GM21360 (cell line): ENCODE measurements around the gene KRTAP11-1.

Experiments used
- ATAC-seq: cut with Tn5 transposase; IDR thresholded peaks from one replicate; pipeline ENCODE4 v1.9.1; 2021; ENCODE audit warnings: mild to moderate bottlenecking, moderate library complexity; ENCODE audit not compliant: unreplicated experiment

Gene KRTAP11-1

DNA sequence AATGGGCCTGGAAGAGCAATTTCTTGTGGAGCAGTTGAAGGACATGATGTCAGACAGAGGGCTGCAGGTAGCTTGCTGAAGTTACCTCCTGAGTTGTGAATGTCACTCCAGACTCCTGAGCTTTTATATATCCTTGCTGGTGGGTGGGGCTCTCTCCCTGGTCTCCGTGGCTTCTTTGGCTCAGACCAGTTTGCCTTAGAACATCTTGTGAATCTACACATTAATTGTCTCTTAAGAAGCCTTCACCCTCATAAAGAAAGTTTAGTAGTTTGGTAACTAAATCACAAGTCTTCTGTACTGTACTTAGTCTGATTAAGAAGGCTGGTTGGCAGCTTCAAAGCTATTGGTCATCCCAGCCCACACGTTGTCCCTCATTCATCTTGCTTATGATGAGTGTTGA, at the start of gene KRTAP11-1:
Gene KRTAP11-1 (minus strand): TSS at position 101 of the 400 bp plus-strand sequence. CDS start 56 bp downstream, at position 45.
- ATAC-seq, result no peak

GRCh38 chr21:30924146-30924700, 42.8 kb upstream of the KRTAP11-1 start:
- no peak for ATAC-seq

GRCh38 chr21:30921129-30921528, 39.7 kb upstream of the KRTAP11-1 start:
- no peak for ATAC-seq

GRCh38 chr21:30917557-30917956, 36.2 kb upstream of the KRTAP11-1 start:
- ATAC-seq, result no peak

GRCh38 chr21:30900881-30901280, 19.5 kb upstream of the KRTAP11-1 start:
- no peak for ATAC-seq

- ATAC-seq, result no peak
Measured at GRCh38 chr21:30882866-30883597, 1.7 kb upstream of the KRTAP11-1 start.

DNA sequence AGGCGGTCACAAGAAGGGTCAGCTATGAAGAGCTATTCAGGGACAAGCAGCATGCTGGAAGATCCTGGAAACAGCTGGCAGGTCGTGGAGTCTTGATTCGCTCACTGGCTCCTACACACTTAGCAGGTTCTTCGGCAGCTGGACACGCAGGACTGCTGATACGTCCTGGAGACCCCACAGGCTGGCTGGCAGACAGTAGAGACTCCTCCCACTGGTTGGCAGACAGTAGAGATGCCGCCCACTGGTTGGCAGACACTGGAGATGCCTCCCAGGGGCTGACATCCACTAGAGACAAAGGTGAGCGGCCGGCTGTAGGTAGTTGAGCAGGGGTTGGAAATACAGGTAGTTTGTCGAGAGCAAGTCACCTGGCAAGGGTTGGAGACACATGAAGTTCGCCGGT, 466 bp downstream of the KRTAP11-1 start:
- no peak for ATAC-seq

GRCh38 chr21:30874526-30874925, 6.9 kb downstream of the KRTAP11-1 start:
- ATAC-seq, result no peak

DNA sequence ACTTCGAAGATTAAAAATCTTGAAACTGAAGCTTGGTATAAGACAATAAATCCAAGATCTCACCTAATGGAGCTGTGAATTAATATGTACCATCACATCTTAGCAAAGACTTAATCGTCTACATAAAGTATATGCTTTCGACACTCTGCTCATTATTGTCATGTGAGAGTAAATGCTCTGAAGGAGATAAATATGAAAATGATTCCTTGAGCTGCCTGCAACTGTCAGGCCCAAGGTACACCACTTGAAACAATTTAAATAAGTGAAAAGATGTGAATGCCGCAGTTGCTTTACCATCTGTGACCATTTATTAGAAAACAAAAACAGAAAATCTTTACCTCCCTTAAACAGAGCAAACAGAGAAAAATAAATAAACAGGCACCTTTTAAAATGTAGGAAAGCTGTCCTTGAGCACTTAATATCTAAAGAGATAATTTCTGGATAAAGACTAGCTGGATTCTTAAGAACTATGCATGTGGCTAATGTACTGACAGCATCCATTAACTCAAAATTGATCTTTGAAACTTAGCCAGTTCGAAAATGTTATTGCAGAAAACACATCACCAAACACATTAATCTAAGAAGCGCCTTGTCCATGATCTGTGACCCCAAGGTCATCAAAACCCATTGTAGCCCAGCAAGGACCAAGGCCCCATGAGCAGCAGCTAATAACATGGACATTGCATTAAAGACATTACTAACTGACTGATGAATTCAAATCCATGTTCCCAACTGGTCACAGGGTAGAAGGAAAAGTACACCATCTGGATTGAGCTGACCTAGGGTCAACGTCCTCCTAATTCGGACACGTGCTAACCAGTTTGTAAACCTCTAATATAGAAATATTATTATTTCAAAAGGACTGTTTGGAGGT, 33.5 kb downstream of the KRTAP11-1 start:
- ATAC-seq, result no peak

- ATAC-seq, result no peak
Measured at GRCh38 chr21:30842990-30843389, 38.4 kb downstream of the KRTAP11-1 start.

DNA sequence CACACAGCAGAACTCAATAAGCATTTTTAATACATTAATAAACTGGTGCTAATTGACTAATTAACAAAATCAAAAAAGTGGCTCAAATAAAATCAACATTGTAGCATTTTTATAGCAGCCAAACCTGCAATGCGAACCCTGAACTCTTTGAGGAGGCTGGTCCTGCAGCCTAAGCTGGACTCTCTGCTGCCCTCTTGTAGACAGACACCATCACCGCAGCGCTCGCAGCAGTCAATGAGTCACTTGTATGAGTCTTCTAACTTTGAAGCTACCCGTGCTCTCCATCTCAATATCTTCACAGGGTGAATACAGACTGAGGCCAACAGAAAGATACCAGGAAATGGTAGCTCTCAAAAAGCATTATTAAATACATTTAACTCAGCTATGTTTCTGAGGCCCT, 42.1 kb downstream of the KRTAP11-1 start:
- no peak for ATAC-seq

- no peak for ATAC-seq
Measured at GRCh38 chr21:30838536-30838935, 42.8 kb downstream of the KRTAP11-1 start.

- ATAC-seq, result no peak
Measured at GRCh38 chr21:30831194-30831765, 50.1 kb downstream of the KRTAP11-1 start.
